ENCODE data around the gene SASH3. TPM values are rescaled to one million over a fixed set of nuclear protein-coding genes. Genes with fewer than 3 reads are reported as not detected.

SASH3 gene
- total RNA-seq, 1 experiment from 2014 or later = 0.42 TPM

DNA sequence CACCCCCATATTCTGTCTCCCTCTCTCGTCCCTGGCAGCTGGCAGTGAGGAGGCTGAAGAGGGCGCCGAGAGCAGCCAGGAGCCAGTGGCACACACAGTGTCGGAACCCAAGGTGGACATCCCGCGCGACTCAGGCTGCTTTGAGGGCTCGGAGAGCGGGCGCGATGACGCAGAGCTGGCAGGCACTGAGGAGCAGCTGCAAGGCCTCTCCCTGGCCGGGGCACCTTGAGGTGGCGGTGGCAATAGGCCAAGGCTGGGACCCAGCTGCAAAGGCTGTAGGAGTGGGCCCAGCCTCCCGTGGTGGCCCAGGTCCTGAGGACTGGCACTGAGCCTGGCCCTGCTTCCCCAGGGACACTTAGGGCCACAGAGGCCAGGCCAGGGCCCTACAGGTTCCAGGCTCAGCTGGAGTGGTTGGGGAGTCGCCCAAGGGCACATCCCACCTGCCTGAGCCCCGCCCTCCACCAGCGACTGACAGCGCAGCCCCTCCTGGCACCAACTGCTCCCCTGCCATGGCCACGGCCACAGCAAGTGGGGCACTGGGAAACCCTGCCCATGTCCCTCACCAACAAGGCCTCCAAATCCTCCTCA is 13.9 kb downstream of the SASH3 start:
- Histone ChIP-seq H3K9me2 (ENCODE audit: insufficient read depth) (no peaks in the 10 kb centered on the region), H3K27me3 (ENCODE audit: insufficient read depth, low read length) (no peaks in the 10 kb centered on the region), H4K20me1 (ENCODE audit: insufficient read depth) (no peaks in the 10 kb centered on the region), H3K4me3 (replicated peaks in 1 of 2; ENCODE audit: low read depth in 1 of 2, low read length in 2 of 2) (no peak overlapping the region), H3K9me3 (ENCODE audit: control insufficient read depth in 1 of 2, insufficient read depth in 1 of 2, low read depth in 1 of 2, low read length in 2 of 2) (no peaks in the 10 kb centered on the region), H3K36me3 (ENCODE audit: control insufficient read depth in 1 of 2, insufficient read depth in 2 of 2, low read length in 2 of 2) (no peaks in the 10 kb centered on the region), H2AFZ (ENCODE audit: low read depth, low read length, poor library complexity, severe bottlenecking) (no peak overlapping the region), H3K9ac (ENCODE audit: low read length) (no peak overlapping the region), H3K4me1 (ENCODE audit: control insufficient read depth in 1 of 2, insufficient read depth in 2 of 2, low read length in 2 of 2) (no peaks in the 10 kb centered on the region), H3K4me2 (ENCODE audit: low read length) (no peak overlapping the region), H3K27ac (ENCODE audit: low read depth, low read length) (no peak overlapping the region), H3K79me2 (ENCODE audit: insufficient read depth, low read length) (no peaks in the 10 kb centered on the region)
- ChIA-PET POLR2A (no interaction called here), RAD21 (ENCODE audit: low non-redundant PET in 1 of 2, low total read pairs in 2 of 2, uncharacterized antibody in 2 of 2, unreplicated experiment in 2 of 2) (no interaction called here), CTCF (no interaction called here)
- intact Hi-C loops (cut with micrococcal nuclease) = no loop called here
- TF ChIP-seq JUND (IDR thresholded peaks at IDR 0.05) = no peak
- TF ChIP-seq, protein P1, sequence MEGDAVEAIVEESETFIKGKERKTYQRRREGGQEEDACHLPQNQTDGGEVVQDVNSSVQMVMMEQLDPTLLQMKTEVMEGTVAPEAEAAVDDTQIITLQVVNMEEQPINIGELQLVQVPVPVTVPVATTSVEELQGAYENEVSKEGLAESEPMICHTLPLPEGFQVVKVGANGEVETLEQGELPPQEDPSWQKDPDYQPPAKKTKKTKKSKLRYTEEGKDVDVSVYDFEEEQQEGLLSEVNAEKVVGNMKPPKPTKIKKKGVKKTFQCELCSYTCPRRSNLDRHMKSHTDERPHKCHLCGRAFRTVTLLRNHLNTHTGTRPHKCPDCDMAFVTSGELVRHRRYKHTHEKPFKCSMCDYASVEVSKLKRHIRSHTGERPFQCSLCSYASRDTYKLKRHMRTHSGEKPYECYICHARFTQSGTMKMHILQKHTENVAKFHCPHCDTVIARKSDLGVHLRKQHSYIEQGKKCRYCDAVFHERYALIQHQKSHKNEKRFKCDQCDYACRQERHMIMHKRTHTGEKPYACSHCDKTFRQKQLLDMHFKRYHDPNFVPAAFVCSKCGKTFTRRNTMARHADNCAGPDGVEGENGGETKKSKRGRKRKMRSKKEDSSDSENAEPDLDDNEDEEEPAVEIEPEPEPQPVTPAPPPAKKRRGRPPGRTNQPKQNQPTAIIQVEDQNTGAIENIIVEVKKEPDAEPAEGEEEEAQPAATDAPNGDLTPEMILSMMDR (IDR thresholded peaks at IDR 0.05 in 2 of 3, conservative IDR thresholded peaks at IDR 0.05 in 1 of 3; ENCODE audit: borderline replicate concordance in 1 of 3, insufficient read depth in 1 of 3, low read depth in 2 of 3, low read length in 2 of 3) = no peak
- TF ChIP-seq SP1 (IDR thresholded peaks at IDR 0.05; ENCODE audit: low read depth) = no peak
- no peak for TF ChIP-seq EZH2phosphoT487 (IDR thresholded peaks at IDR 0.05; ENCODE audit: borderline replicate concordance)
- TF ChIP-seq FOSL1 (IDR thresholded peaks at IDR 0.05; ENCODE audit: low read depth) = no peak
- TF ChIP-seq SRF (IDR thresholded peaks at IDR 0.05; ENCODE audit: low read depth) = no peak
- TF ChIP-seq POLR2AphosphoS5 (IDR thresholded peaks at IDR 0.05; ENCODE audit: low read depth, low read length) = no peak
- TF ChIP-seq CBX3 (IDR thresholded peaks at IDR 0.05; ENCODE audit: low read depth) = no peak
- no peak for TF ChIP-seq EGR1 (IDR thresholded peaks at IDR 0.05; ENCODE audit: low read depth)
- BruUV-seq (replicated peaks) = no TSS peak
- DNase-seq (ENCODE audit: low read depth, low spot score) (no peak), ATAC-seq (no peak)

DNA sequence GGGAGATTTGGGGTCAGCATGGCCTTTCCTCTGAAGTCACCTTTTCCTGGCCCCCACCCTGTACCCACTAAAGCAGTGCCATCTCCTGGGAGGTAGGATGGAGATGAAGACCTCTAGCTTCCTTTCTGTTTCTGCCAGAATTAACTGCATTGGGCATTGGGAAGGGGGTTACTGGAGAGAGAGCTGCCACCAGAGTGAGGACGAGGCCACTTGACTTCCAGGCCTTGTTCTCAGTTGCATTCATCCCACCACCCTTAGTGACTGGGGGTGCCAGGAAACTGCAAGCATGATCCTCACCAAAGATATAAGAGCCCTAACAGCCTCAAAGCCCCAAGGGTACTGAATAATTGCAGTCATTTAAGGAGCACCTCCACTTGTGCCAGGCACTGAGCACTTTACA is 15.8 kb downstream of the SASH3 start:
- H3K27me3 ChIP-seq (ENCODE audit: insufficient read depth, low read length) = no peaks in the 10 kb centered on the region
- no peaks in the 10 kb centered on the region for H3K36me3 ChIP-seq (ENCODE audit: control insufficient read depth in 1 of 2, insufficient read depth in 2 of 2, low read length in 2 of 2)
- no peak overlapping the region for H3K9ac ChIP-seq (ENCODE audit: low read length)
- H3K4me3 ChIP-seq (replicated peaks in 1 of 2; ENCODE audit: low read depth in 1 of 2, low read length in 2 of 2) = no peak overlapping the region
- H3K4me2 ChIP-seq (ENCODE audit: low read length) = no peak overlapping the region
- ChIA-PET RAD21 (ENCODE audit: low non-redundant PET in 1 of 2, low total read pairs in 2 of 2, uncharacterized antibody in 2 of 2, unreplicated experiment in 2 of 2) (no interaction called here), POLR2A (no interaction called here), CTCF (no interaction called here)
- H3K9me3 ChIP-seq (ENCODE audit: control insufficient read depth in 1 of 2, insufficient read depth in 1 of 2, low read depth in 1 of 2, low read length in 2 of 2) = no peaks in the 10 kb centered on the region
- H2AFZ ChIP-seq (ENCODE audit: low read depth, low read length, poor library complexity, severe bottlenecking) = no peak overlapping the region
- DNase-seq (ENCODE audit: low read depth, low spot score) (no peak), ATAC-seq (no peak)
- no peaks in the 10 kb centered on the region for H3K79me2 ChIP-seq (ENCODE audit: insufficient read depth, low read length)
- intact Hi-C loops (cut with micrococcal nuclease) = no loop called here
- H4K20me1 ChIP-seq (ENCODE audit: insufficient read depth) = no peaks in the 10 kb centered on the region
- H3K27ac ChIP-seq (ENCODE audit: low read depth, low read length) = no peak overlapping the region
- BruUV-seq (replicated peaks) = no TSS peak
- H3K9me2 ChIP-seq (ENCODE audit: insufficient read depth) = no peaks in the 10 kb centered on the region
- no peaks in the 10 kb centered on the region for H3K4me1 ChIP-seq (ENCODE audit: control insufficient read depth in 1 of 2, insufficient read depth in 2 of 2, low read length in 2 of 2)
- TF ChIP-seq SP1 (IDR thresholded peaks at IDR 0.05; ENCODE audit: low read depth) = no peak
- TF ChIP-seq JUND (IDR thresholded peaks at IDR 0.05) = no peak
- TF ChIP-seq FOSL1 (IDR thresholded peaks at IDR 0.05; ENCODE audit: low read depth) = no peak
- TF ChIP-seq, protein P1 (IDR thresholded peaks at IDR 0.05 in 2 of 3, conservative IDR thresholded peaks at IDR 0.05 in 1 of 3; ENCODE audit: borderline replicate concordance in 1 of 3, insufficient read depth in 1 of 3, low read depth in 2 of 3, low read length in 2 of 3) = no peak
- TF ChIP-seq, protein P2, sequence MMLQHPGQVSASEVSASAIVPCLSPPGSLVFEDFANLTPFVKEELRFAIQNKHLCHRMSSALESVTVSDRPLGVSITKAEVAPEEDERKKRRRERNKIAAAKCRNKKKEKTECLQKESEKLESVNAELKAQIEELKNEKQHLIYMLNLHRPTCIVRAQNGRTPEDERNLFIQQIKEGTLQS (IDR thresholded peaks at IDR 0.05) = no peak
- TF ChIP-seq POLR2AphosphoS5 (IDR thresholded peaks at IDR 0.05; ENCODE audit: low read depth, low read length) = no peak
- no peak for TF ChIP-seq EZH2phosphoT487 (IDR thresholded peaks at IDR 0.05; ENCODE audit: borderline replicate concordance)
- TF ChIP-seq, protein P3, sequence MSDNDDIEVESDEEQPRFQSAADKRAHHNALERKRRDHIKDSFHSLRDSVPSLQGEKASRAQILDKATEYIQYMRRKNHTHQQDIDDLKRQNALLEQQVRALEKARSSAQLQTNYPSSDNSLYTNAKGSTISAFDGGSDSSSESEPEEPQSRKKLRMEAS (IDR thresholded peaks at IDR 0.05) = no peak
- TF ChIP-seq CEBPB (IDR thresholded peaks at IDR 0.05; ENCODE audit: low read depth) = no peak
- no peak for TF ChIP-seq ELF1 (IDR thresholded peaks at IDR 0.05; ENCODE audit: borderline replicate concordance, low read depth)

Measured in HCT116 (cell line).